Keratinocyte (primary cell): ENCODE measurements around the gene LUM.

Source experiments
- EZH2 ChIP-seq: IDR thresholded peaks from one replicate; pipeline ENCODE4 v1.6.1; 2012; ENCODE audit warnings: inconsistent platforms, mild to moderate bottlenecking, low read length, moderate library complexity
- TF ChIP-seq, protein P1 (sequence below), 3 experiments: IDR thresholded peaks in 1 of 3; conservative IDR thresholded peaks in 1 of 3; optimal IDR thresholded peaks in 1 of 3; 2 replicates in 2 of 3; 3 replicates in 1 of 3; pipeline versions ENCODE3 to v1.5.1; 2011; ENCODE audit warnings: low read length in 3 of 3, mild to moderate bottlenecking in 3 of 3, moderate library complexity in 2 of 3, control low read depth in 1 of 3, inconsistent platforms in 1 of 3; ENCODE audit not compliant: insufficient read depth in 2 of 3; ENCODE audit errors: extremely low read depth in 1 of 3

GRCh38 chr12:91123236-91123916 is 12.1 kb upstream of the LUM start:
- TF ChIP-seq, protein P1, sequence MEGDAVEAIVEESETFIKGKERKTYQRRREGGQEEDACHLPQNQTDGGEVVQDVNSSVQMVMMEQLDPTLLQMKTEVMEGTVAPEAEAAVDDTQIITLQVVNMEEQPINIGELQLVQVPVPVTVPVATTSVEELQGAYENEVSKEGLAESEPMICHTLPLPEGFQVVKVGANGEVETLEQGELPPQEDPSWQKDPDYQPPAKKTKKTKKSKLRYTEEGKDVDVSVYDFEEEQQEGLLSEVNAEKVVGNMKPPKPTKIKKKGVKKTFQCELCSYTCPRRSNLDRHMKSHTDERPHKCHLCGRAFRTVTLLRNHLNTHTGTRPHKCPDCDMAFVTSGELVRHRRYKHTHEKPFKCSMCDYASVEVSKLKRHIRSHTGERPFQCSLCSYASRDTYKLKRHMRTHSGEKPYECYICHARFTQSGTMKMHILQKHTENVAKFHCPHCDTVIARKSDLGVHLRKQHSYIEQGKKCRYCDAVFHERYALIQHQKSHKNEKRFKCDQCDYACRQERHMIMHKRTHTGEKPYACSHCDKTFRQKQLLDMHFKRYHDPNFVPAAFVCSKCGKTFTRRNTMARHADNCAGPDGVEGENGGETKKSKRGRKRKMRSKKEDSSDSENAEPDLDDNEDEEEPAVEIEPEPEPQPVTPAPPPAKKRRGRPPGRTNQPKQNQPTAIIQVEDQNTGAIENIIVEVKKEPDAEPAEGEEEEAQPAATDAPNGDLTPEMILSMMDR (optimal IDR thresholded peaks at IDR 0.05 in 1 of 3, IDR thresholded peaks at IDR 0.05 in 1 of 3, conservative IDR thresholded peaks at IDR 0.05 in 1 of 3; ENCODE audit: extremely low read depth in 1 of 3, insufficient read depth in 2 of 3, low read length in 3 of 3): no peak
- TF ChIP-seq EZH2: no peak
